Activated CD4-positive, alpha-beta T cell treated with anti-CD3 and anti-CD28 coated beads for 48 hours (primary cell): ENCODE data around the gene PSMB5.

ENCODE experiments used
- DNase-seq: peaks from one replicate; pipeline ENCODE4 v3.0.0-alpha.2; 2020

PSMB5 gene

GRCh38 chr14:23034498-23035302 lies at the start of gene PSMB5:
Gene PSMB5 (minus strand): TSS chr14:23034900. CDS start chr14:23034881, 19 bp downstream.
- DNase-seq, result peak; percentile 92

DNA sequence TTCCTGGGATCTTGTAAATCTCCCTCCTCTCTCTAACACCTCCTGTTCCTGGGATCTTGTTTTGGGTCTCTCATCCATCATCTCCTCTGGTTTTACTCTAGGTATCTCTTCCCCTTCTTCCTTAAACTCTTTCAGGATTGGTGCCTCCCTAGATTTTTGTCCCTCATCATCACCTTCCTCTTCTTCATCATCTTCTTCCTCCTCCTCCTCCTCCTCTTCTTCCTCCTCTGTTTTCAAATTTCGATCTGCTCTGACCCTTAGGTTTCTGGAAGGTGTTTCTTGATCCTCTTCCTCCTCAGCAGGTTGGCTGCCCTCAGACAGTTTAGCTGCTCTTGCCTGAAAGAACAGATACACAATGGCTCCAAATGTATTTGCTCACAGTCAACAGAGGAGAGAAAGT lies 45.8 kb upstream of the PSMB5 start:
- no peak for DNase-seq

GRCh38 chr14:23079716-23080115 lies 45.0 kb upstream of the PSMB5 start:
- no peak for DNase-seq

DNA sequence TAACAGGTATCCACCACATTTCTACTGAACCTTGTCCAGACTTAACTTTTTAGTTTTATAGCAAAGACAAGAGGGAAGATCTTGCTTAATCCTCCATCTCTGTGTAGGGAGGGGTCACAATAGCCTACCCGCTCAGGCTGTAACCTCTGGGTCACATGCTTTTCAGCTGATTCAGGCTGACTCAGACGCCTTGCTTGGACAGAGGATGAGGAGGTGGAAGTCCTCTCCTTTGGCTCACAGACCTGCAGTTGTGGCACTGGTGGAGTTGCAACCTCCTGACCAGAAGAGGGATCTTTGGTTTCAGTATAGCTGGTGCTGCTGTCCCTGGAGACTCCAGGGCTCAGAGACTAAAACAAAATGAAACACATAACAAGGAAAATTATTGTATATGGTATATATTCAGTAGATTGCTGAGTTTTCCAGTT lies 44.0 kb upstream of the PSMB5 start:
- DNase-seq, result no peak

DNA sequence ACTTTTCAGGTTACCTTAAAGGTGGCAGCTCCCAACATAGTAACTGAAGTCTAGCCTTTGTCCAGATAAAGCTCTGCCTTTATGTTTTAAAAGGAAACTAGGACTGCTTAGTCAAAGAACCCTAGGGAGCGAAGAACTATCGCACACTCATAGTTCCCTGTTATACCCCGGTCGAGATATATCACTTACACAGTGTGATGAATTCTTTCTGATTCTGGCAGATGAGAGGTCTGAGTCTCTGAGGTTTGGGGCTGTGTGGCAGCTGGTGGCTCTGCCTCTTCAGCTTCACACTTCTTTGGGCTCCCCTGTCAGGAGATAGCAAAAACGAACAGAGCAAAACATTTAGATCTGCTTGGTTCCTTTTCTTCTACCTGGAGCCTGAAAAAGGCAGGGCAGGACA lies 43.3 kb upstream of the PSMB5 start:
- DNase-seq, result no peak

- peak; percentile 33 for DNase-seq
Measured at GRCh38 chr14:23076785-23077408, 42.2 kb upstream of the PSMB5 start.

DNA sequence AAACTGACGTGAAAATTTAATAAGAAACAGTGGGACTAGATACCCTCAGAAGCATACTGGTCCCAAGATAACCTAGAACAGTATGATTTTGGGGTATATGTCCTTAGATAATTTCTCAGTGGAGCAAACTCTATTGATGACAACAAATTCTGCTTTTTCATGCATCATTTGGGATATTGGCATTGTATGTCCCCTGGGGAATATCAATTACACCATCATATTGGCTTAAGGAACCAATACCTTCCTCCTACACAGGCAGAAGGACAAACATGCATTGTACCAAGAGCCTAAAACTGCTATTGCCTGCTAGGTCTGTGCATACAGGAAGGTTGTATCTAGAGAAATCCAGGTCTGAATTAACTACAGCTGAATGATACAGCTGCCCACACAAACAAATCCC lies 40.2 kb upstream of the PSMB5 start:
- no peak for DNase-seq

- no peak for DNase-seq
Measured at GRCh38 chr14:23071921-23072539, 37.3 kb upstream of the PSMB5 start.

DNA sequence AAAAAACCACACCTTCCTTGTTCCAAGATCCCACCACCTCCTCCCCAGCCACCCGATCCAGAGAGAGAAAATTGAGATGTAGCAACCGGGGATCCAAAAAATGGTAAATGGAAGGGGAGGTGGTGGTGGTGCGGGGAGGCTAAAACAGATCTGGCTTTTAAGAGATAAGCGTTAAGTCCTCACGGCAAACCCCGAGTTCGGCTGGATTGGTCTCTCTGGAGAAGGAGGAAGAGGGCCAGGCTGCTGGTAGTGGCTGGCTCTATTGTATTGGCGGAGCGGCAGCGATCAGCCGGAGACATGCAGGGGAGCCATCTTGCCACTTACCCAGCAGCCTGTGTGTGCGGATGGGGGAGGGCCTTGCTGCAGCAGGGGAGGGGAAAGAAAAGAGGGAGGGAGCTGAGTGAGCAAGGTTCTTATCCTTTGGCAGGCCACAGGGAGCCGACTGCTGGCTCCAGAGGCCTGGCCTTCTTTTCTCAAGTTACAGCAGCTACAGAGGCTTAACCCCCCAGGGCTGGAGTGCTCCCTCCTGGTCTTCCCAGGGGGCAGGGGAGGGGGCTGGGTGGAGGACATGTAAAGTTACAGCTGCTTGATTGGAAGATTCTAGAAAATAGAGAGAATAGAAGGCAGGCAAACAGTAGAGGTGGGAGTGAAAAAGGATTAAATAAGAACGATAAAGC lies 36.7 kb upstream of the PSMB5 start:
- peak; percentile 87 for DNase-seq

DNA sequence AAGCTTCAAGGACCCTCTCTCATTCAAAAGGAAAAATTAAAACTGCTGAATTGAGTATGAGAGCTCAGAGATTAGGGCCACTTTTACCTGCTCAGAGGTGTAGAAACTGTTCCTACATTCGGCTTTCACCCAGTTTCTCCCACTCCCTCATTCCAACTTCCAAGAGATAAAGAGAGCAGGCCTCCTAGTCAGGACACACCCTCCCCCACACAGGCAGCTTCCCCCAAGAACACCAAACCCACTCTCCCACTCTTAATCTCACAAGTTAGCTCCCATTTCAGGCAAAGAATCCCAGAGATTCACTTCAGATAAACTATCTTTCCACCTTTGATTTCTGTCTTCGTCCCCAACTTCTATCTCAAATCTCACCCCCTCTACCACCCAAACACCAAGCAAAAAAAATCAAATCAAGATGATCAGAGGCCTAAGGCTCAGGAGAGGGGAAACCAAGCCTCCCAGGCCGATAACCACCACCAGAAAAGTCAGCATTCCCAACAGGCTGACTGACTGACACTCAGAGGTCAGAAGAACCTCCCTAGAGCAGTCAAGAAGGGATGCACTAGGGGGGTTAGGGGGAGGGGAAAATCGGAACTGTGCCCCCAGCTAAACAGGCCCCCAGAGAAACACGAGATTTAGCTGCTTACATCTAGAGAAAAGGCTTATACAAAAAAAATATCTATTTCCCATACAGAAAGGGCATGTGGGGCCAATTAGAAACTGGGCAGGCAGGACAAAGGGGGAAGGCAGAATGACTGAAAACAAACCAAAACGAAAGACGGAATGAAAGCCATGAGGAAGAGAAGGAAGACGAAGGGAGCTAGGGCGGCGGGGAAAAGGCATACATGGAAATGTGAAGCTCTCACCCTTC lies 35.8 kb upstream of the PSMB5 start:
- no peak for DNase-seq

GRCh38 chr14:23069413-23069806 lies 34.7 kb upstream of the PSMB5 start:
- DNase-seq, result no peak

GRCh38 chr14:23068789-23069412 lies 34.2 kb upstream of the PSMB5 start:
- peak; percentile 81 for DNase-seq

GRCh38 chr14:23067847-23068788 lies 33.4 kb upstream of the PSMB5 start:
- no peak for DNase-seq

- no peak for DNase-seq
Measured at GRCh38 chr14:23066855-23067744, 32.4 kb upstream of the PSMB5 start.

GRCh38 chr14:23066368-23066767 lies 31.7 kb upstream of the PSMB5 start:
- DNase-seq, result no peak

DNA sequence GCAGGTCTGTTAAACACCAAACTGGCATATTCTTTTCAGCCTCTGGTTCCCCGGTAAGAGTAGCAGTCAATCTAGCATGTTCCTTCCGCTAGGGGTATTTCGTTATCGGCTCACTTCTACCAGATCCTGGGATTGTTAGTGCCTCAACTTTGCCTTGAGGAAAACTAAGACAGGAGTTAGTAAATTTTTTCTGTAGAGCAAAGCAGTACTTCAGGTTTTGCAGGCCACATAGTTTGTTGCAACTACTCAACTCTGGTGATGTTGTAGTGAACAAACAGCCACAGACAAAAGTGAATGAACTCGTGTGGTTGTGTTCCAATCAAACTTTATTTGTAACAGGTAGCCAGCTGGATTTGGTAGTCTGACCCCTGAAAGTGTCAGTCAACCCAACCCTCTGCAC lies 28.9 kb upstream of the PSMB5 start:
- no peak for DNase-seq

DNA sequence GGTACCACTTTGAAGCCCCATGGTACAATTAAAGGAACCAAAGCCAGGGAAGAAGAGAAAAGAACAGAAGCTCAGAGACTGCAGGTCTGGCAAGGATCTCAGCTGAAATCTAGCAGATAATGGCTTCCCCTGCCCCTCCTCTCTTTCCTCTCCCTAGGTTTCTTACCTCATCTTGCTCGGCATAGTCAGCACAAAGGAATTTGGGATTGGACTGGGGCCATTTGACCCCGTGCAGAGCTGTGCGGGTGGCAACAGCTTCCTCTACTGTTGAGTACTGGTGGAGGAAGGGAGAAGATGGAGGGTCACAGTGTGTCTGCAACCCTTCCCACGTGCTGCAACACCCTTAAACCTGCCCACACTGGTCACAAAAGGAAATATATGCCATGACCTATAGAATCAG lies 27.3 kb upstream of the PSMB5 start:
- DNase-seq, result no peak

DNA sequence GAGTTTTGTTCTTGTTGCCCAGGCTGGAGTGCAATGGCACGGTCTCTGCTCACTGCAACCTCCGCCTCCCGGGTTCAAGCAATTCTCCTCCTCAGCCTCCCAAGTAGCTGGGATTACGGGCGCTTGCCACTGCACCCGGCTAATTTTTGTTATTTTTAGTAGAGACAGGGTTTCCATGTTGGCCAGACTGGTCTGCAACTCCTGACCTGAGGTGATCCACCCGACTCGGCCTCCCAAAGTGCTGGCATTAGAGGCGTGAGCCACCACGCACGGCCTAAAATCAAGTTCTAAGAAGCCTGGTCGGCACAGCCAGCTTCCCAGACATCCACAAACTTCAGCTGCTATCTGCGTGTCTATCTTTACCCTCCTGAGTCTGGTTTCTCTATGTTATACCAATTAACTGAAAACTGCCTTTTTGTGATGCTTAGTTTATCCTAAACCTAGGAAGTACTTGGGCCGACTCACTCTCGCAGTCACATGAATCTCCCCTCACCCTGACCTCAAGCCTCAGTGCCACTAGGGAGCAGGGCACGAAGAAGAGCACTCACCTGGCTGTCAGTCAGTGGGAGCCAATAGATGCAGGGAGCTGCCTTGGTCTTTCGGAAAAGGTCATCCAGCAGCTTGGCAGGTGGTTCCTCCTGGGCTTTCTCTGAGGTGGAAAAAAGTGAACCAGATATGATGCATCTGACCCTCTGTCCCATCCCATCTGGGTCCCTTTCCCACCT lies 26.0 kb upstream of the PSMB5 start:
- DNase-seq, result no peak
